B cell (primary cell): Measurements from ENCODE around the gene LMTK3. TPM values are rescaled to one million over a fixed set of nuclear protein-coding genes. Genes with fewer than 3 reads are reported as not detected.

ENCODE experiments used
- ATAC-seq: fragments of 200-7000 bp; cut with Tn5 transposase; one replicate; pipeline ENCODE4 v1.10.0; 2021; ENCODE audit warnings: low read depth, mild to moderate bottlenecking, moderate number of reproducible peaks, moderate library complexity
- CTCF ChIA-PET: fragments of 350-600 bp; sonication (Branson Sonifier 250); formaldehyde crosslinking; loops from one replicate; lab custom pipeline; 2021; ENCODE audit warnings: antibody characterized with exemption, inconsistent platforms; lab: Charles Lee
- POLR2A ChIA-PET: fragments of 350-600 bp; sonication (Branson Sonifier 250); formaldehyde crosslinking; loops from one replicate; lab custom pipeline; 2021; ENCODE audit warnings: antibody characterized with exemption; lab: Charles Lee
- DNase-seq: peaks from one replicate; pipeline ENCODE4 v3.0.0; 2013
- H2AFZ ChIP-seq: 2 replicates; pipeline ENCODE4 v1.6.1; 2012; ENCODE audit warnings: mild to moderate bottlenecking, low read depth, low read length; ENCODE audit not compliant: insufficient read depth, poor library complexity, severe bottlenecking
- H3K27ac ChIP-seq, 2 donors: 1 replicate in 1 of 2; 2 replicates in 1 of 2; pipeline ENCODE4 v1.5.1; 2012 to 2013; ENCODE audit warnings: low read length in 2 of 2, mild to moderate bottlenecking in 2 of 2, moderate library complexity in 1 of 2
- H3K27me3 ChIP-seq, 4 experiments: fragments of 200-600 bp in 1 of 4; sonication (generic) in 1 of 4; replicated peaks in 1 of 4; 1 replicate in 2 of 4; 2 replicates in 2 of 4; pipeline versions ENCODE4 v1.6.1 to v1.7.0; 2013 to 2016; ENCODE audit warnings: low read length in 3 of 4, mild to moderate bottlenecking in 2 of 4, mixed read lengths in 1 of 4, moderate library complexity in 1 of 4; ENCODE audit not compliant: insufficient read depth in 4 of 4, control insufficient read depth in 3 of 4; ENCODE audit errors: control extremely low read depth in 1 of 4
- H3K36me3 ChIP-seq, 2 experiments: replicated peaks in 1 of 2; 1 replicate in 1 of 2; 2 replicates in 1 of 2; pipeline versions ENCODE4 v1.6.1 to v1.7.1; 2013; ENCODE audit warnings: low read length in 1 of 2; ENCODE audit not compliant: insufficient read depth in 2 of 2, control insufficient read depth in 1 of 2; ENCODE audit errors: control extremely low read depth in 1 of 2, extremely low read depth in 1 of 2
- H3K4me1 ChIP-seq, 2 donors: fragments of 200-600 bp in 1 of 2; sonication (generic) in 1 of 2; 1 replicate in 1 of 2; 2 replicates in 1 of 2; pipeline versions ENCODE4 v1.5.1 to v1.6.1; 2013 to 2017; ENCODE audit warnings: low read length in 2 of 2; ENCODE audit not compliant: control insufficient read depth in 2 of 2, insufficient read depth in 2 of 2
- H3K4me2 ChIP-seq: replicated peaks from 2 replicates; pipeline ENCODE3; 2012; ENCODE audit warnings: mild to moderate bottlenecking, low read depth, low read length; ENCODE audit not compliant: poor library complexity, severe bottlenecking
- H3K4me3 ChIP-seq, 5 experiments: fragments of 200-600 bp in 1 of 5; sonication (generic) in 1 of 5; 1 replicate in 3 of 5; 2 replicates in 2 of 5; pipeline versions ENCODE4 v1.5.1 to v1.7.0; 2011 to 2016; ENCODE audit warnings: low read length in 4 of 5, mild to moderate bottlenecking in 4 of 5, low read depth in 2 of 5, control low read depth in 1 of 5, moderate library complexity in 1 of 5; ENCODE audit not compliant: insufficient read depth in 1 of 5; ENCODE audit errors: control extremely low read depth in 1 of 5, extremely low read depth in 1 of 5
- H3K79me2 ChIP-seq: fragments of 200-600 bp; sonication (generic); one replicate; pipeline ENCODE4 v1.6.0; 2016; ENCODE audit warnings: low read length; ENCODE audit not compliant: control insufficient read depth, insufficient read depth
- H3K9ac ChIP-seq: fragments of 200-600 bp; sonication (generic); 2 replicates; pipeline ENCODE4 v1.6.1; 2017; ENCODE audit warnings: mild to moderate bottlenecking, low read length, moderate library complexity
- H3K9me3 ChIP-seq, 3 donors: one replicate each; pipeline versions ENCODE4 v1.6.1 to v1.7.1; 2013; ENCODE audit warnings: low read length in 2 of 3; ENCODE audit not compliant: control insufficient read depth in 2 of 3, insufficient read depth in 1 of 3; ENCODE audit errors: control extremely low read depth in 1 of 3
- H4K20me1 ChIP-seq: 2 replicates; pipeline ENCODE4 v1.6.0; 2012; ENCODE audit warnings: mild to moderate bottlenecking, low read length; ENCODE audit not compliant: insufficient read depth, control insufficient read depth, poor library complexity, severe bottlenecking
- H3K27ac Mint-ChIP-seq: one replicate; pipeline ENCODE4 v1.8.0; 2021; ENCODE audit warnings: mixed read lengths
- H3K27me3 Mint-ChIP-seq: one replicate; pipeline ENCODE4 v1.8.0; 2021; ENCODE audit warnings: mixed read lengths
- H3K4me1 Mint-ChIP-seq: one replicate; pipeline ENCODE4 v1.8.0; 2021; ENCODE audit warnings: mixed read lengths
- H3K4me3 Mint-ChIP-seq: one replicate; pipeline ENCODE4 v1.8.0; 2021; ENCODE audit warnings: mixed read lengths
- H3K9me3 Mint-ChIP-seq: one replicate; pipeline ENCODE4 v1.8.0; 2022; ENCODE audit warnings: mixed read lengths; ENCODE audit not compliant: insufficient read depth
- EZH2 ChIP-seq: IDR thresholded peaks from 2 replicates; pipeline ENCODE4 v1.6.1; 2012; ENCODE audit warnings: borderline replicate concordance, low read depth, mild to moderate bottlenecking, moderate library complexity, low read length; ENCODE audit not compliant: insufficient read depth, poor library complexity, severe bottlenecking
- WGBS: methylation state at CpG from one replicate; pipeline ENCODE4 v1.1.5; 2013; ENCODE audit warnings: missing lambda C conversion rate; ENCODE audit not compliant: insufficient coverage; 5-methylcytosine and 5-hydroxymethylcytosine counted together
- intact Hi-C: fragments of 100-400 bp; cut with micrococcal nuclease; formaldehyde crosslinking; loops from one replicate; pipeline ENCODE4 v1.10.0; 2022
- polyA plus RNA-seq: library from polyadenylated mRNA; depleted of rRNA; stranded (reverse); fragments of >200 nt; gene quantifications from 2 replicates; pipeline ENCODE4 v1.2.3, GENCODE V29; 2012
- total RNA-seq, 2 donors: library from RNA; stranded (reverse); fragments of 120-200 nt in 1 of 2; gene quantifications; 1 replicate in 1 of 2; 2 replicates in 1 of 2; pipeline versions ENCODE4 v1.2.3 to v1.2.4, GENCODE V29; 2013 to 2022
- TF ChIP-seq, protein P1 (sequence below): fragments of 200-600 bp; IDR thresholded peaks from one replicate; pipeline ENCODE4 v1.8.0; 2022; ENCODE audit warnings: antibody characterized with exemption, mild to moderate bottlenecking

LMTK3 gene
- total and polyA plus RNA-seq, 2 donors (not counting 1 experiment from before 2014, with no cell fraction given) = 0.19 to 1.6 TPM

DNA sequence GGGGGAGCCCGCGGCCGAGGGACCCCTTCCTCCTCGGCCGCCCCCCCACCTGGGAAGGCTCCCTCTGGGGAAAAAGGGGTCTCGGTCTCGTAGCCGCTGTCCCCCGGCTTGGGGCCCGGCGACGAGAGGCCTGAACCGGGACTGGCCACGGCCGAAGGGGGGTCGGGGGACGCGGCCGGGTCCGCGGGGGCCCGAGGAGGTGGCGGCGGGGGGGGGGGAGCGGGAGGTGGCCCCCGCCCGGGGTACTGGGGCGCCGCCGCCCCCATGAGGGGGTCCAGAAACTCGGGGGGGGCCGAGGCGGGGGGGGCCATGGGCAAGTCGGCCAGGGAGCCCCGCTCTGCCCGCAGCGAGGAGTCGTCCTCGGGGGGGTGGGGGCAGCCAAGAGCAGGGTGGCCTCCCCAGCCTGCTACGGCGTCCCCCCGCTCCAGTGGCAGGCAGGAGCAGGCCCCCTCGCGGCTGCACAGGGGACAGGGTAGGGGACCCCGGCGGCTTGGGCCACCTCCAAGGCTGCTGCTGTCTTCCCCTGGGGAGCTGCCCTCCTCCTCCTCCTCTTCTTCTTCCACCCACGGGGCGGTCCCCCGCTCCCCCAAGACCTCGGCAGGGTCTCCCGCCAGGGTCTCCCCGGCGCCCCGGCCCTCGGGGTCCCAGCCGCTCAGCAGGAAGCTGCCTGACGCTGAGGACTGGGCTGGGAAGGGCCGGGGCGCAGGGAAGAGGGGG lies 12.9 kb downstream of the LMTK3 start:
- 45% methylated on average over 42 of the region's 59 CpGs for WGBS
- peaks cover 22% of the 10 kb centered on the region for H3K27me3 Mint-ChIP-seq

More for the DNA sequence above, 12.9 kb downstream of the LMTK3 start:
- H3K4me3 ChIP-seq = no peak overlapping the region
- no peak overlapping the region for H3K4me3 Mint-ChIP-seq
- H3K4me1 ChIP-seq = peaks cover 39 to 42% of the 10 kb centered on the region in 2 donors
- no peaks in the 10 kb centered on the region for H3K79me2 ChIP-seq
- peaks cover 0 to 56% (median 25%) of the 10 kb centered on the region in 4 experiments for H3K27me3 ChIP-seq
- H3K9me3 Mint-ChIP-seq = no peaks in the 10 kb centered on the region
- H4K20me1 ChIP-seq = no peaks in the 10 kb centered on the region
- no peak for TF ChIP-seq EZH2
- TF ChIP-seq, protein P1, sequence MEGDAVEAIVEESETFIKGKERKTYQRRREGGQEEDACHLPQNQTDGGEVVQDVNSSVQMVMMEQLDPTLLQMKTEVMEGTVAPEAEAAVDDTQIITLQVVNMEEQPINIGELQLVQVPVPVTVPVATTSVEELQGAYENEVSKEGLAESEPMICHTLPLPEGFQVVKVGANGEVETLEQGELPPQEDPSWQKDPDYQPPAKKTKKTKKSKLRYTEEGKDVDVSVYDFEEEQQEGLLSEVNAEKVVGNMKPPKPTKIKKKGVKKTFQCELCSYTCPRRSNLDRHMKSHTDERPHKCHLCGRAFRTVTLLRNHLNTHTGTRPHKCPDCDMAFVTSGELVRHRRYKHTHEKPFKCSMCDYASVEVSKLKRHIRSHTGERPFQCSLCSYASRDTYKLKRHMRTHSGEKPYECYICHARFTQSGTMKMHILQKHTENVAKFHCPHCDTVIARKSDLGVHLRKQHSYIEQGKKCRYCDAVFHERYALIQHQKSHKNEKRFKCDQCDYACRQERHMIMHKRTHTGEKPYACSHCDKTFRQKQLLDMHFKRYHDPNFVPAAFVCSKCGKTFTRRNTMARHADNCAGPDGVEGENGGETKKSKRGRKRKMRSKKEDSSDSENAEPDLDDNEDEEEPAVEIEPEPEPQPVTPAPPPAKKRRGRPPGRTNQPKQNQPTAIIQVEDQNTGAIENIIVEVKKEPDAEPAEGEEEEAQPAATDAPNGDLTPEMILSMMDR = no peak
- no peak overlapping the region for H3K27ac Mint-ChIP-seq
- no peak for ATAC-seq
- H3K4me1 Mint-ChIP-seq = peaks cover 29% of the 10 kb centered on the region
- CTCF ChIA-PET = interaction anchor here (2.6 kb wide), 1 partner anchor 10 kb away, joined by 8 read pairs; no protein-coding TSS in a partner anchor
- H2AFZ ChIP-seq = no peak overlapping the region
- no peak overlapping the region for H3K27ac ChIP-seq
- no peaks in the 10 kb centered on the region for H3K36me3 ChIP-seq
- DNase-seq = peak; percentile 27
- H3K9ac ChIP-seq = no peak overlapping the region
- H3K4me2 ChIP-seq = peak overlapping the region; percentile 62
- peaks cover 0 to 25% (median 0%) of the 10 kb centered on the region in 3 donors for H3K9me3 ChIP-seq
- intact Hi-C loops = loop anchor here (10.0 kb wide), 1 partner anchor 104 kb away; the partner anchor contains the start of genes GRIN2D and KDELR1
- POLR2A ChIA-PET = no interaction called here
